Hepatocyte (in vitro differentiated cells): ENCODE measurements around the gene DCDC2.

ENCODE experiments used
- EZH2phosphoT487 ChIP-seq: fragments of 200-600 bp; sonication (generic); IDR thresholded peaks from one replicate; pipeline ENCODE4 v1.6.1; 2018; ENCODE audit warnings: antibody characterized with exemption, mild to moderate bottlenecking, low read depth, moderate library complexity; ENCODE audit not compliant: unreplicated experiment, severe bottlenecking
- TF ChIP-seq, protein P1 (sequence below): fragments of 200-600 bp; sonication (generic); IDR thresholded peaks from 2 replicates; pipeline ENCODE4 v1.5.1; 2016; ENCODE audit warnings: antibody characterized with exemption, mild to moderate bottlenecking; ENCODE audit not compliant: poor library complexity

DNA sequence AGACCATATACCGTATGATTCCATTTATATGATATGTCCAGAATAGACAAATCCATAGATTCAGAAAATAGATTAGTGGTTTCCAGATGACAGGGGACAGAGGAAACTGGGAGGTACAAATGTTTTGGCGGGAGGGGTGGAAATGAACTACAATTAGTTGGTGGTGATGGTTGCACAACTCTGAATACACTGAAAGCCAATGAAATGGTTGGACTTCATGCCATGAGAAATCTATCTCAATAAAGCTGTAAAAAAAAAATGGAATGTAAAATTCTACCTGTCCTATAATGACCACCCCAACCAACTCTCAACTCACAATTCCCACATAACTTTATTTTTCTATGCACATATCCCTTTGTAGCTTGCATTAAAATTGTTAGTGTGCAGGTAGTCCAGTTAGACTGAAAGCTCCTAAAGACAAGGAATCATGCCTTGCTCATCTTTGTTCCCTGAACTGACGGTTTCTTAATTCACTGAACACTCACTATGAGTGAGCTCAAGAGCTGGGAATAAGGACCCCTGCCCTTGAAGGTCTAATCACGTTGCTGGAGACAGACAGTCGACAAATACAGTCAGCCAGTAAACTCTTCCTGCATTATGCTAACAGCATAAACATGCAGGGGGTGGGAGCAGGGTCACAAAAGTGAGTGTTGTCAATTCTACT is 1.4 kb downstream of the DCDC2 start:
- TF ChIP-seq, protein P1, sequence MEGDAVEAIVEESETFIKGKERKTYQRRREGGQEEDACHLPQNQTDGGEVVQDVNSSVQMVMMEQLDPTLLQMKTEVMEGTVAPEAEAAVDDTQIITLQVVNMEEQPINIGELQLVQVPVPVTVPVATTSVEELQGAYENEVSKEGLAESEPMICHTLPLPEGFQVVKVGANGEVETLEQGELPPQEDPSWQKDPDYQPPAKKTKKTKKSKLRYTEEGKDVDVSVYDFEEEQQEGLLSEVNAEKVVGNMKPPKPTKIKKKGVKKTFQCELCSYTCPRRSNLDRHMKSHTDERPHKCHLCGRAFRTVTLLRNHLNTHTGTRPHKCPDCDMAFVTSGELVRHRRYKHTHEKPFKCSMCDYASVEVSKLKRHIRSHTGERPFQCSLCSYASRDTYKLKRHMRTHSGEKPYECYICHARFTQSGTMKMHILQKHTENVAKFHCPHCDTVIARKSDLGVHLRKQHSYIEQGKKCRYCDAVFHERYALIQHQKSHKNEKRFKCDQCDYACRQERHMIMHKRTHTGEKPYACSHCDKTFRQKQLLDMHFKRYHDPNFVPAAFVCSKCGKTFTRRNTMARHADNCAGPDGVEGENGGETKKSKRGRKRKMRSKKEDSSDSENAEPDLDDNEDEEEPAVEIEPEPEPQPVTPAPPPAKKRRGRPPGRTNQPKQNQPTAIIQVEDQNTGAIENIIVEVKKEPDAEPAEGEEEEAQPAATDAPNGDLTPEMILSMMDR, result no peak
- TF ChIP-seq EZH2phosphoT487, result no peak
